Activated naive CD4-positive, alpha-beta T cell treated with anti-CD3 and anti-CD28 coated beads, Interleukin-2, amount 50 U/mL, for 72 hours (primary cell): Measurements from ENCODE around the gene POU6F2. TPM values are rescaled to one million over a fixed set of nuclear protein-coding genes. Genes with fewer than 3 reads are reported as not detected.
"Not testable (repeated sequence)": the region's sequence is repeated elsewhere in the genome, so short reads cannot be mapped to it uniquely, and the experiment has no call there.

Source experiments
- ATAC-seq, 2 donors: fragments of 150-1000 bp; cut with Tn5 transposase; 2 replicates each; pipeline ENCODE4 v1.10.0; 2021; ENCODE audit warnings: mild to moderate bottlenecking in 2 of 2, moderate library complexity in 2 of 2
- DNase-seq, 2 donors: peaks; one replicate each; pipeline ENCODE4 v3.0.0; 2021 to 2022; ENCODE audit warnings: low spot score in 2 of 2
- H3K27ac Mint-ChIP-seq, 2 donors: one replicate each; pipeline ENCODE4 v1.8.0; 2022; ENCODE audit warnings: mild to moderate bottlenecking in 2 of 2, mixed read lengths in 2 of 2
- H3K36me3 Mint-ChIP-seq, 2 donors: one replicate each; pipeline ENCODE4 v1.8.0; 2022; ENCODE audit warnings: mixed read lengths in 2 of 2
- H3K9me3 Mint-ChIP-seq, 2 donors: one replicate each; pipeline ENCODE4 v1.8.0; 2022; ENCODE audit warnings: mixed read lengths in 2 of 2
- total RNA-seq, 2 donors: library from RNA; stranded (reverse); gene quantifications; one replicate each; pipeline ENCODE4 v1.2.3, GENCODE V29; 2022

The POU6F2 gene
- total RNA-seq, 2 donors from 2014 or later = 0.16 to 0.18 TPM

DNA sequence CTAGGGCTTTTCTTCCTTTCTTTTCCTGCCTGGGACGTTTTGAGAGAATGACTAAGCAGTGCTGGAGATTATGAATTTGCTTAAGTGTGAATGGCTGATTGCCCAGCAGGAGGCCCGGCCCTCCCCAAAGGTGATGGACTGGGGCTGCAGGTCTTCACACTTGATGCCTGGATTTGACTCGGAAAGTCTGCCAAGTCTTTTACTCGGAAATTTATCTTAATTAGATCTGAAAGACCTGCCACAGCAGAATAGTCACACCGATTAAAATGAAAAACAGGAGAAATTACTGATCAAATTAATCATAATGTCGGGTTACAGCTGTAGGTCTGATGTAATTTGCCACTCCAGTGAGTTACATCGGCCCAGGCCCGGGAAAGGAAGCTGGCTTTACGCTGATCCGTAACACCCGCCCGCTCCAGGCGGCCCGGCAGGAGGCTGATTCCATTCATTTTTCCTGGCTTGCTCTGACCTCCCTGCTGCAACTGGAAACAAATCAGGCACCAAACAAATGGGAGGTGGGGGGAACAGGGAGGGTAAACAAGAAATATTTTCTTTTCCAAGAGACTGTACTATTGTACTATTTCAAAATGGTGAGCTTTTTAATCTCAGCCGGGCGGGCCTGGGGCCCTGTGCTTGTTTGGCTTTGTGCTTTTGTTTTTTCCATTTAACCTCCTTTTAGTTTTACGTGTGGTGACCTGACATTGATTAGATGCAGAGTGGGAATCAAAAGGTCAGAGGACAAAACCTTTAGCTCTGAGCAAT is 376.1 kb downstream of the POU6F2 start:
- no peaks in the 10 kb centered on the region for H3K9me3 Mint-ChIP-seq

DNA sequence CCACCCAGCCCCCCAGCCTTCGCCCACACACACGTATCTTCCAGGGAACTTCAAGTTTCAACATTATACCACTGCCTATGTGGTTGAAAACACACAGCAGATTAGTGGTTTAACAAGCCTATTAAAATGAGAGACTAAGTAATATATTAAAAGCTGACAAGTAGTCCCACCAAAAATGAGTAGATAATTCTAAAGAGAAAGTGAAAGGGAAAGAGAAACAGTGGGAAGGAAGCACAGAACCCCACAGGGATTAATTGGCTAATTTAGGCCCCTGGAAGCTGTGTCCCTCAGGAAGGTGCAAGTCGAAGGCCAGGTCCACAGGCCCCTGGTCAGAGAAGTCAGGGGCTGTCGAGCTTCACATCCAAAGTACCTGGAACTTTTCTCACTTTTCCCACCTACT is 378.0 kb downstream of the POU6F2 start:
- no peaks in the 10 kb centered on the region for H3K9me3 Mint-ChIP-seq
- no peaks in the 10 kb centered on the region for H3K36me3 Mint-ChIP-seq
- peak overlapping the region in 1 of 2 donors; percentile 15 for H3K27ac Mint-ChIP-seq
- no peak for ATAC-seq
- no peak for DNase-seq

More for the DNA sequence above, 376.1 kb downstream of the POU6F2 start:
- Mint-ChIP-seq H3K27ac (no peak overlapping the region), H3K36me3 (no peaks in the 10 kb centered on the region)
- DNase-seq (no peak), ATAC-seq (no peak)

DNA sequence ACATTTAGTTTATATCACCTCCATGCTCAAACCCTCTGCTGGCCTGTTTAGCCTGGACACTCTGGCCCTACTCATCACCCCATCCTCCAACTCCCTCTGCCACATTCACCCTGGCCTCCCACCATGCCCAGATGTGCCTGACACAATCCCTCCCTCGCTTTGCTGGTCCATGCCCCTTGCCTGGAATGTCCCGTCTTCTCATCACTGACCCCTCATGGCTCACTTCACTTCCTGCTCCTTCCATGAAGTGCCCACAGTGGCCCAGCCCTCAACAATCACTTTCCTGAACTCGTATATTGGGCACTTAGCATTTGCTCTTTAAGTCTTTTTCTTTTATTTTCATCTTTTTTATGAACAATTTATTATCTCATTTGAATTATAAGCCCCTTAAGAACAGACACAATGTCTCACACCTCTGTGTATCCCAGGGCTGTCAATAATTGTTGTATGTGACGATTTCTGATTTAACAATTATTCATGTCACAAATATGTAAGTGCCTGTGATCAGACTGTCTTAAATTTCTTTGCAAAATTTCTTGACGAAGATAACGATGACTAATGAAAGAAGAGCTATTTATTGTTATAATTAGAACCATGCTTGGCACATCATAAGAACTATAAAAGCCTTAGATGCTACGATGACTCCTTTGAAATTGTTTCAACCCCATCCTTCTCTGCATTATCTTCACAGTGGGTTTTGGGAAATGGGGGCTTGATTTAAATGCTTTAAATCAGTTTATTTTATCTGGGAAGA is 378.6 kb downstream of the POU6F2 start:
- H3K36me3 Mint-ChIP-seq = no peaks in the 10 kb centered on the region
- ATAC-seq (no peak), DNase-seq (no peak)
- H3K9me3 Mint-ChIP-seq = no peaks in the 10 kb centered on the region
- H3K27ac Mint-ChIP-seq = peak overlapping the region in 1 of 2 donors; percentile 15

- Mint-ChIP-seq H3K27ac (no peak overlapping the region), H3K36me3 (no peaks in the 10 kb centered on the region), H3K9me3 (no peaks in the 10 kb centered on the region)
- ATAC-seq (no peak), DNase-seq (no peak)
Observed at GRCh38 chr7:39357648-39358047, 379.9 kb downstream of the POU6F2 start.

DNA sequence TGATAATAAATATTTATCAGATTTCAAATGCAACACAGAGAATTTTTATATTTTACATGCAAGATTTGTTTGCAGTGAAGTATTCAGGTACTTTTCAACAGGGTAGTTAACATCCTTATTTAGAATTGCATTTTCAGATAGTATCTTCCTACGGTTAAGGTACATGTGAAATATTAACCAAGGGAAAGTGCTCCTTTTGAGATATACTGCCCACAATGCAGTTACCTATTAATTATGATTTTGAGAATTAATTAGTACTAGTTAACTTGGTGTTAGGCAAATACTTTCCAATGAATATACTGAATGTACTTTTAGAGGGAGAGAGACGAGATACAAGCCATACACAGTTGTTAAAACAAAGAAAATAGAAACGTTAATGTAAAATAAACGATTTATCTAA is 382.3 kb downstream of the POU6F2 start:
- Mint-ChIP-seq H3K36me3 (no peaks in the 10 kb centered on the region), H3K27ac (no peak overlapping the region), H3K9me3 (no peaks in the 10 kb centered on the region)
- DNase-seq = no peak
- ATAC-seq = no peak

DNA sequence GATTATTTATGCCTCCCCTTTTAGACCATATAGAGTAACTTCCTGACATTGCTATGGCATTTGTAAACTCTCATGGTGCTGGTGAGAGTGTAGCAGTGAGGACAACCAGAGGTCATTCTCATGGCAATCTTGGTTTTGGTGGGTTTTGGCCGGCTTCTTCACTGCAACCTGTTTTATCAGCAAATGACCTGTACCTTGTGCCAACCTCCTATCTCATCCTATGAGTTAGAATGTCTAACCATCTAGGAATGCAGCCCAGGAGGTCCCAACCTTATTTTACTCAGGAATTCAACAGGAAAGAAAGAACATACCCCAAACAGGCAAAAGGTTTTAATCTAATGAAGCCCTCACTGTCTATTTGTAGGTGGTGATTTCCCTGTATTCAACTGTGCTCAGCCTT is 383.1 kb downstream of the POU6F2 start:
- Mint-ChIP-seq H3K27ac (no peak overlapping the region), H3K9me3 (no peaks in the 10 kb centered on the region), H3K36me3 (no peaks in the 10 kb centered on the region)
- ATAC-seq (no peak), DNase-seq (no peak)

DNA sequence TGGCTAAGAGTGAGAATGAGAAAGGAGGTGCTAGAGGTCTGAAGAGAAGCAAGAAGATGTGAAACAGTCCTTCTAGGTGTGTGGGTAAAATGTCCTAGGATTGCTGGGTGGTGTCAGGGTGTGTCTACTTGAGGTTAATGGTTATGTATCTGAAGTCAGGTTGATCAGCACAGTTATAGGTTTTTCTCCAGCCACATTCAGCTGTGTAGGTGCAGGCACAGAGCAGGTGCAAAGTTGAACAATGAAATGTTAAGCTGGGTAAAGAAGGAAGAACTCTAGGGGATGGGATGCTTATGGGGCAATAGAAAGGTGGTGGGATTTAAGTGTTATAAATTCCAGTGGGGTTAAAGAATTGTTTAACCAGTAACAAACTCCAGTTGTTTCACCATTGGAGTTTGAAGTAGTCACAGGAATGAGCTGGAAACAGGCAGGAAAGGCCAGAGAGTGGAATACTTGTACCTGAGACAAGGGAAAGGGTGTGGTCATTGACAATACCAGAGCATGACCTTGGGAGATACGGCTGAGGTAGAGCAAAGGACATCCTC is 388.1 kb downstream of the POU6F2 start:
- no peak for ATAC-seq
- DNase-seq = no peak
- Mint-ChIP-seq H3K9me3 (no peaks in the 10 kb centered on the region), H3K36me3 (no peaks in the 10 kb centered on the region), H3K27ac (no peak overlapping the region)

- ATAC-seq (no peak), DNase-seq (no peak)
- no peak overlapping the region for H3K27ac Mint-ChIP-seq
- no peaks in the 10 kb centered on the region for H3K36me3 Mint-ChIP-seq
- H3K9me3 Mint-ChIP-seq = no peaks in the 10 kb centered on the region
Observed at GRCh38 chr7:39367451-39367850, 389.7 kb downstream of the POU6F2 start.

GRCh38 chr7:39367943-39368342 is 390.2 kb downstream of the POU6F2 start:
- DNase-seq (no peak), ATAC-seq (no peak)
- Mint-ChIP-seq H3K9me3 (no peaks in the 10 kb centered on the region), H3K27ac (no peak overlapping the region), H3K36me3 (no peaks in the 10 kb centered on the region)

GRCh38 chr7:39372383-39372782 is 394.7 kb downstream of the POU6F2 start:
- Mint-ChIP-seq H3K9me3 (no peaks in the 10 kb centered on the region), H3K27ac (no peak overlapping the region), H3K36me3 (no peaks in the 10 kb centered on the region)
- DNase-seq (no peak), ATAC-seq (no peak)

DNA sequence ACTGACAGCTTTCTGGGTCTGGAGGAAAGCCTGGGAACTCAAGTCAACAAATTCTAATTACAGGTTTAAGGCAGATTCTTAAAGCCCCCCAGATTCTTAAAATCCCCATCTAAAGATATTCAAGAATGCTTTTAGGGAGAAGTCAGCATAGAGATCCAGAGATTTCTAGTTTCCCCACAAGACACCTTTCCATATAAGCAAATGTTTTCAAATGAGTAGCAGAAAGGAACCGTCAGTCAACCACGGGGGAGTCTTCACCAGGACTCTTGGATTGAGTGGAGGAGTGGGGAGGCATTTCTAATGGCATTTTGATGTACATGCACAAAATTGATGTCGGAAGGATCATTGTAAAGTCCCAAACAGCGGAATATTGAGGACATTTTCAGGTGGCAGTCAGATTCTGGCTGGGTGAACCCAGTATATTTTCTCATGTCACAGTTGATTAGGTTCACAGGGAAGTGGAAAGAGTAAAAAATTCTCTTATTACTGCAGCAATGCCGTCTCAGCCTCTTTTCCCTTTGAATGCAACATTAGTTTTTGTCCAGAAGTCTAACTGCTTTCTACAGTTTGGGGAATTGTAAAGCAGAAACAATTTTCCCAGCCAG is 396.8 kb downstream of the POU6F2 start:
- no peak for ATAC-seq
- no peaks in the 10 kb centered on the region for H3K36me3 Mint-ChIP-seq
- no peak for DNase-seq
- H3K9me3 Mint-ChIP-seq = no peaks in the 10 kb centered on the region
- no peak overlapping the region for H3K27ac Mint-ChIP-seq

GRCh38 chr7:39375047-39375873 is 397.6 kb downstream of the POU6F2 start:
- DNase-seq = no peak
- Mint-ChIP-seq H3K27ac (no peak overlapping the region), H3K9me3 (no peaks in the 10 kb centered on the region), H3K36me3 (no peaks in the 10 kb centered on the region)
- ATAC-seq = no peak

DNA sequence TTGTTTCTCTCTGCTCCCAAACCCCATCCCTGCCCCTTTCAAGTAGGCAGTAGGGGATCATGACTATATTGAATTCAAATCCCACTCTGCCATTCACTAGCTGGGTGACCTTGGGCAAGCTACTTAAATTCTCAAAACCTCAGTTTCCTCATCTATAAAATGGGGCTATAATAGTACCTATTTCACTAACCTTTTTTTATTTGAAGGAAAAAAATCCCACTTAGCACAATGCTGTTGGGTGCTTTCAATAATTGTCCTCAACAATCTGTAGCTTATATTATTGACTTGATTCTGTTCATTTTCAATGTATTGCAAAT is 398.1 kb downstream of the POU6F2 start:
- H3K9me3 Mint-ChIP-seq = no peaks in the 10 kb centered on the region
- no peaks in the 10 kb centered on the region for H3K36me3 Mint-ChIP-seq
- DNase-seq (no peak), ATAC-seq (no peak)
- H3K27ac Mint-ChIP-seq = no peak overlapping the region

GRCh38 chr7:39376881-39377280 is 399.2 kb downstream of the POU6F2 start:
- ATAC-seq, H3K9me3 Mint-ChIP-seq, H3K27ac Mint-ChIP-seq, H3K36me3 Mint-ChIP-seq, DNase-seq: not testable (repeated sequence)

GRCh38 chr7:39379416-39379815 is 401.7 kb downstream of the POU6F2 start:
- Mint-ChIP-seq H3K36me3 (no peaks in the 10 kb centered on the region), H3K9me3 (no peaks in the 10 kb centered on the region), H3K27ac (no peak overlapping the region)
- DNase-seq = no peak
- ATAC-seq = no peak

DNA sequence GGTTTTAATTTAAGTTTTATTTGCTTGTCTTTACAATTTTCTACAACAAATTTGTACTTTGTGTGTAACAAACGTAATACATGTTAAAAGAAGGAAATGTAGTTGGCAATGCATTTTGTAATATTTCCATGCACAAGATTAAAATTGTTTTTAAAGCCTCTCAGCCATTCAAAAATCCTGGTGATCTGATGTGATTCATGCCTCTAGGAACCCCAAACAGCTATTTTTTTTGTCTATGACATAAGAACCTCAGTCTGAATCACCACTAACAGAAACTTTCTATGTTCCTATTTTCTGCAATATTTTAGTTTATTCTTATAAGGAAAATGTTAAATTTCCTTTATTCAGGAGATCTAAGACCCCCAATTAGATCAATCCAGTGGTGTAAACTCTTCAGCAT is 405.4 kb downstream of the POU6F2 start:
- DNase-seq (no peak), ATAC-seq (no peak)
- Mint-ChIP-seq H3K27ac (no peak overlapping the region), H3K9me3 (no peaks in the 10 kb centered on the region), H3K36me3 (no peaks in the 10 kb centered on the region)

GRCh38 chr7:39384386-39384785 is 406.7 kb downstream of the POU6F2 start:
- no peak for ATAC-seq

More at GRCh38 chr7:39384386-39384785, 406.7 kb downstream of the POU6F2 start:
- Mint-ChIP-seq H3K9me3 (no peaks in the 10 kb centered on the region), H3K36me3 (no peaks in the 10 kb centered on the region), H3K27ac (no peak overlapping the region)
- DNase-seq = no peak
